ENCODE measurements around the gene SPECC1L. TPM values are rescaled to one million over a fixed set of nuclear protein-coding genes. Genes with fewer than 3 reads are reported as not detected.

The SPECC1L gene
- total RNA-seq, 1 donor from 2014 or later, result 74.0 TPM

DNA sequence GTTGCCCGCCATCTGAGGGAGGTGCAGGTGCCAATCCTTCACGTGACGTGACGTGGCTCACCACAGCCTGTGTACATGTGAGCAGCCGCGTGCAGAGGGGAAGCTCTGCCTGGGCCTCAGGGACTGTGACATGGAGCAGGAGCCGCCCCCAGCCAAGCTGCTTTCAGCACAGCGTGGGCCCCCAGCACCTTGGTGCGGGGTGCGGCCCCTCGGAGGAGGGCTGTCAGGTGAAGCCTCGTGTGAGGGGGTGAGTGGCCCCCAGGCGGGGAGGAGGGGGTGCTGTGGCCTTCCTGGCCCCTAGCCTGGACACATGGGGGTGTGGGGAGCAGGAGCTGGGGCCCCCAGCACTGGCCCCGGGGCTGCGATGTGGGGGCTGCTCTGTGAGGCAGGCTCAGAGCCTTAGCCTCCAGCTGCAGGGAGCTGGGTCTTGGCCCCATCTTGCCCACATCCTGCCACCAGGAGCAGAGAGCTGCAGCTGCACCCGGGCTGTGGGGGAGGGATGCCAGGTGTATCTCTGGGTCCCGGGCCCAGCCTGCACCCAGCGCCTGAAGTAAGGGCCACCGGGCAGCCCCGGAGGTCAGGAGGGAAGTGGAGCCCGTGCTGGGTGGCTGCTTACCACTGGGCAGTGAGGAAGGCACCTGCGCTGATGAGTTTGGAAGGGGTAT, 157.0 kb downstream of the SPECC1L start, which contains the start of gene ADORA2A:
Gene ADORA2A, plus strand, starts transcription at position 100 of the 665 bp plus-strand sequence. CDS start 5,806 bp downstream, outside the sequence.
- DNase-seq (ENCODE audit: low read depth in 2 of 2), result no peak

DNA sequence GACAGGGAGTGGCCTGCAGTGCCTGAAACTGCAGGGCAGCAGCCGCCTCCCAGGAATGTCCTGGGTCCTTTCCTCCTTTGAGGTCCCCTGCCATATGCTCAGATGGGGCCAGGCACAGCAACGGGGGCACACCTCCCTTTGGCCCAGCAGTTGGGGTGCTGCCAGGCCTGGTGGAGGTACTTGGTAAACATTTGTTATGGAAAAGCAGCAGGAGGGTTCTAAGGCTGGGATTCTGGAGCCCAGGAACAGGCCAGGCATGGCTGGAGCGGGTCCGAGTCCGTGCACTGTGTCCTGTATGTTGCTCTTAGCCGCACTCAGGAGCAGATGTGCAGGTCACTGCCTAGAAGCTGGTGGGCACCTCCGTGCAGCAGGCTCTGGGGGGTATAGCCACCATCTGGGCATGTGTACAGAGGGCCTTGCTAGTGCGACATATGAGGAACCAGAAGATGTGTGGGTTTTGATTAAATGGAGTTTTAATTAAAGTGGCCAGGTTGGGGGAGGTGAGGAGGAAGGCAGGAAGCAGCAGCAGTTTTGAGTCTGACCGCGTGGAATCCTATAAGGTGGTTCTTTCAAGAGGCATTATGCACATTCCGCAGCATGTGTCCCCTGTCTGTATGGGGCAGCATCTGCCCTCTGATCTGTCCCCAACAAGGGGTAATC, 158.2 kb downstream of the SPECC1L start:
- DNase-seq (ENCODE audit: low read depth in 2 of 2), result no peak

DNA sequence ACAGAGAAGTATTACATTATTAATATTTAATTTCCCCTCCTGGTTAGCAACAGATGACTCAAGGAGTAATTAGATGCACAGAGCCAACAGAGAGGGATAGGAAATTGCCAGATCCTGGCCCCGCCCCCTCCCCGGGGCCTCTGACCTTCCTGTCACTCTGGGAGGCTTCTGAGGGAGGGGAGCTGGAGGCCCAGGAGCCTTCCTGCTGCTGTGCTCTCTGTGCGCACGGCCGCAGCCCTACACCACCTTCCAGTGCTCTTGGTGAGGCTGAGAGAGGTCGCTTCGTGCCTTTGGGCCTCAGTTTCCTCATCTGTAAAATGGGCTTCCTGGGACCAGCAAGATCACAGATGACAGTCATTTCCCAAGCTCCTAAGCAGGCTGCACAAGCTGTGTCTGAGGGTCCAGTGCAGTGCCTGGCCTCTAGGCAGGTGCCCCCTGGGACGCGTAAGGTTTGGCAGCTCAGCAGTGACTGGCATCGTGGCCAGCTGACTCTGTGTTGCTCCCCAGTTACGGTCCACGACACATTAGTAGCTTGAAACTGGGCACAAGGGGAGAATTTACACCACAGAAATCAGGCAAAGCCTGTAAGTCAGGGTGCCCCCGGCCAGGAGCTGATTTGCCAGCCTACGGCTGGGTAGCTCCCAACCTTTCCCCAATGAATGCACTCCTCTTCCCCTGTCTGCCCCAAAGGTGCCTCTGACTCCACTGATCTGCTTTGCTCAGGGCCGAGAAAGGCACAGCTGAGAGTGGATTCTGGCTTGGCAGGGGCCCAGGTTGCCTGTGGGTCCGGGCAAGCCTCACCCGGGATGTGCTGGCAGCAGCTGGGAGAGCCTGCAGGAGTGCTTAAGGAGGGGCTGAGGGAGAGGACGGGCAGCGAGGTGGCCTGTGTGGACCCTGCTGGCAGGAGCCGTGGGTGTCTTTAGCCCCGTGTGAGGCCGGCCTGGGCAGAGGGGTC, 159.1 kb downstream of the SPECC1L start:
- no peak for DNase-seq (ENCODE audit: low read depth in 2 of 2)

DNA sequence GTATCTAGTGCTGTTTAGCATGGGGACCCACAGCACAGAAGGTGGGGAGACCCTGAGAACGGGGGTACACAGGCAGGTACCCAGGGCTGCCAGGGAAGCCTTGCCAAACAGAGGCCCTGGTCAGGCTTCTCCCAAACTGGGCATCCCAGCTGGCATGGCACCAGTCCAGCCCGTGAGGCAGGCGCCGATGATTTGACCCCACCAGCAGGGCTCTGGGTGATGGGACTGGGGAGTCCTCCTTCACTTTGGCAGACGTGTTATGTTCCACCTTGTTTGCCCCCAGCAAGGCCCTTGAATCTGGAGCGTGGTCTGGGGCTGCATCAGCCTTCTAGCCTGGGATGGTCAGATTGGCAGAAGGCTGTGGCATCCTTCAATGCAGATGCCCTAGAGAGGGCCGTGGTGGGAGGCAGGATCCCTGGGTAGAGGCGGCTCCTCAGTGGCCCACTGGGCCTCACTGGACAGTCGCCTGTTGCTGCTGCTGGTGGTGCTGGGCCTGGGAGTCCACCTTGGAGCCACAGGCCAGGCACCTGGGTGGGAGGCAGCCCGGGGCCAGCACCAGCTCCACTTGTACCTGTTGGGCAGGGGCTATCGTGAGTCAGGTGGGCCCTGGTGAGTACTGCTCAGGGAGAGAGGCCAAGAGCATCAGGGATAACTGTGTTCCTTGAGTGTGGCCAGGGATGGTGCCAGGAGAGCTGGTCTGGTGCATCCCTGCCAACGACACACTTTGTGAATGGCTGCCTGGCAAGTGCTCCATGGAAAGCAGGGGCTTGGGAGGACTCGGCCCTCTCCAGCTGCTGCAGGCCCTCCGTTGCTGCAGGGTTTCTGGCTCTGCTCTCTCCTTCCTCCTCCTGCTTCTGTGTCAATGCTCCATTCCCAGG, 160.0 kb downstream of the SPECC1L start:
- no peak for DNase-seq (ENCODE audit: low read depth in 2 of 2)

DNA sequence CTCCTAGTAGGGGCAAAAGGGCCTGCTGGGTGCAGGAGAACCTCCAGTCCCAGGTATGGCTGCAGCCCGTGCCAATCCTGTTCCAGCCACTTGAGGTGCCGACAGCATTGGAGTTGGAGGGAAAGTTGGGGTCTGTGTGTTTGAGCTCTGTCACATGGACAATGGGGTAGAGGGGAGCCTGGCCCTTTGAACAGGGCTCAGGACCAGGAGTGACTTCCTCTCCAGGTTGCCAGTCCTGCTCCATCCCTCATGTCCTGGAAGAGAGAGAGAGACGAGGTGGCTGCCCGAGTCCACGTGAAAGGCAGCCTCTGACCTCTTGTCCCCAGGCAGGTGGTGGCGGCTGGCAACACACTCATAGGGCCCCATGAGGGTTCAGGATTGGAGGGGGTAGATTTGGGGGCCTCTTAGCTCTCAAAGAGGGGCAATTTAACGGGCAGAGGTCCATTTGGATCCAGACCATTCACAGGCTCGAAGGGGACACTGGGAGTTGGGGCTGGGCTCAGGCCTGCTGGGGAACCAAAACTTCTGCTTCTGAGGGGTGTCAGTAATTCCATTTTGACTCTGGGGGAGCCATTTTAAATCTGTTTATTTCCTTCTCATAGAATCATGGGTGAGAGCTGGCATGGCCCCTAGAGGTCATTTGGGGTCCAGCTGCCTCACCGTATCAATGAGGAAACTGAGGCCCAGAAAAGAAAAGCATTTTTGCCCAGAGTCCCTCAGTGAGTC, 160.8 kb downstream of the SPECC1L start:
- no peak for DNase-seq (ENCODE audit: low read depth in 2 of 2)

DNA sequence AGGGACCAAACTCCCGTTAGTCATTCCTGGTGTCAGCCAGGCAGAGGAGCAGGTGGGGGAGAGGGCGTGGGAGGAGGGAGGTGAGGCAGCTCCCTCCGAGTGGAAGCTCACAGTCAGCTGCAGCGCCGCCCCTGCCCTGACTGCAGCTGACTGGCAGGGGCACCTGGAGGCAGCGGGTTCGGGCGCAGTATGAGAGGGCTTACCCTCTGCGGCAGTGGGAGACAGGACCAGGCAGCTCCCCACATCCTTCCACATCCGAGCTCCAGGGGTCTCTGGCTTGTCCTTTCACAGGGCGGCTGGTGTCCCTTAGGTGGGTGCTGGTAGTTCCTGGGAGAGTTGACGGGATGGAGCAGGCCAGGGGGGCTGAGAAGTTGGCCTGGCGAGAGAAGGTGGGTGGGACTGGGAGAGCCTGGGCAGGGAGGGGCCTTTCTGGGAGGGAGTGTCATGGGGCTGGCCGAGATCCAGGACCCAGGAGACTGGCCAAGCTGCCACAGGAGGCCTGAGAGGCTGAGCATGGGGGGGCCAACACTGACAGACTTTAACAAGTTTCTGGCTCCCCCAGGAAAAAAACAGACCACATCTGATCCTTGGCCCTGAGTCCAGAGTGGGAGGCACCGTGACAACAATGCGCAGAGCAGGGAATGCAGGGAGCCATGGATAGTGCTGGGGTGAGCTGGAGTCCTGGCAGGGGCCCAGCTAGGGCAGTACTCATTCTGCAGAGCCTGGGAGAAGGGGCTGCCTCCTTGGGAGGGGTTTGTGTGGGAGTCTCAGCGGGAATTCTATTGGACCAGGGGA, 161.6 kb downstream of the SPECC1L start:
- peak; percentile 37 to 39 for DNase-seq (ENCODE audit: low read depth in 2 of 2)

DNA sequence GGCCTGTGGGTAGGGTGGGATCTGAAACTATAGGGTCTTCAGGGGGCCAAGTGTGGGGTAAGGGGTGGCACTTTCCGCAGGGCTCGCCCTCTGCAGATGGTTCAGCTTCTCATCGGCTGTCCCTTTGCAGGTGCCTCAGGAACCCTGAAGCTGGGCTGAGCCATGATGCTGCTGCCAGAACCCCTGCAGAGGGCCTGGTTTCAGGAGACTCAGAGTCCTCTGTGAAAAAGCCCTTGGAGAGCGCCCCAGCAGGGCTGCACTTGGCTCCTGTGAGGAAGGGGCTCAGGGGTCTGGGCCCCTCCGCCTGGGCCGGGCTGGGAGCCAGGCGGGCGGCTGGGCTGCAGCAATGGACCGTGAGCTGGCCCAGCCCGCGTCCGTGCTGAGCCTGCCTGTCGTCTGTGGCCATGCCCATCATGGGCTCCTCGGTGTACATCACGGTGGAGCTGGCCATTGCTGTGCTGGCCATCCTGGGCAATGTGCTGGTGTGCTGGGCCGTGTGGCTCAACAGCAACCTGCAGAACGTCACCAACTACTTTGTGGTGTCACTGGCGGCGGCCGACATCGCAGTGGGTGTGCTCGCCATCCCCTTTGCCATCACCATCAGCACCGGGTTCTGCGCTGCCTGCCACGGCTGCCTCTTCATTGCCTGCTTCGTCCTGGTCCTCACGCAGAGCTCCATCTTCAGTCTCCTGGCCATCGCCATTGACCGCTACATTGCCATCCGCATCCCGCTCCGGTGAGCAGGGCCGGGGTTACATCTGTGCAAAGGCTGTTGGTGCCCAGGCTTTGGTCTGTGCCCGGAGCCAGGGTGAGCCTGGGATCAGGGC, 162.6 kb downstream of the SPECC1L start:
- no peak for DNase-seq (ENCODE audit: low read depth in 2 of 2)

DNA sequence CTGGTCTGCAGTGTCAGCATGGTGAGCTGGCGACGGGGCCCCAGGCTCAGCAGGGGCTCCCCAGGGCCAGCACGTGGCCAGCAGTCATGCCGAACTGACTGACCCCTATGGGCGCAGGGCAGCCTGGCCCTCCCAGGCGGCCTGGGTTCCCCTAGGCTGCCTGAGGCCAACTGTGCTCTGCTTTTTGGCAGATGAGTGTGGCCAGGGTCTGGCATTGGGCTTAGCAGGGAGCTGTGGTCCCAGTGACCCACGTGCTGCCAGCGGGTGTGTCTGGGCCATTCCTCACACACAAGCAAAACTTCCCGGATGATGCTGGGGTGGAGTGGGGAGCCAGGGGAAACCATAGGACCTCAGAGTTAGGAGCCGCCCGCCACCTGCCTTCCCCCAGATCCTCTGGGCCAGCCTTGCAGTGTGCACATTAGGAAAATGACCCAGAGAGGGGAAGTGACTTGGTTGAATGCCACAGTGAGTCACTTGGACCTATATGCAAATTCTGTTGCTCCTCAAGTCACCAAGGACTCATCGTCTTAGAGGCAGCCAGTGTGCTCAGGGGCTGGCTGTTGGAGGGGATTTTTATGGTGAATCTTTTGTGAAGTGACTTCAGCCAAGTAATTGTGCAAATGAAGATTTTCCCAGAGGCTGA, 163.3 kb downstream of the SPECC1L start:
- peak; percentile 41 to 68 for DNase-seq (ENCODE audit: low read depth in 2 of 2)

DNA sequence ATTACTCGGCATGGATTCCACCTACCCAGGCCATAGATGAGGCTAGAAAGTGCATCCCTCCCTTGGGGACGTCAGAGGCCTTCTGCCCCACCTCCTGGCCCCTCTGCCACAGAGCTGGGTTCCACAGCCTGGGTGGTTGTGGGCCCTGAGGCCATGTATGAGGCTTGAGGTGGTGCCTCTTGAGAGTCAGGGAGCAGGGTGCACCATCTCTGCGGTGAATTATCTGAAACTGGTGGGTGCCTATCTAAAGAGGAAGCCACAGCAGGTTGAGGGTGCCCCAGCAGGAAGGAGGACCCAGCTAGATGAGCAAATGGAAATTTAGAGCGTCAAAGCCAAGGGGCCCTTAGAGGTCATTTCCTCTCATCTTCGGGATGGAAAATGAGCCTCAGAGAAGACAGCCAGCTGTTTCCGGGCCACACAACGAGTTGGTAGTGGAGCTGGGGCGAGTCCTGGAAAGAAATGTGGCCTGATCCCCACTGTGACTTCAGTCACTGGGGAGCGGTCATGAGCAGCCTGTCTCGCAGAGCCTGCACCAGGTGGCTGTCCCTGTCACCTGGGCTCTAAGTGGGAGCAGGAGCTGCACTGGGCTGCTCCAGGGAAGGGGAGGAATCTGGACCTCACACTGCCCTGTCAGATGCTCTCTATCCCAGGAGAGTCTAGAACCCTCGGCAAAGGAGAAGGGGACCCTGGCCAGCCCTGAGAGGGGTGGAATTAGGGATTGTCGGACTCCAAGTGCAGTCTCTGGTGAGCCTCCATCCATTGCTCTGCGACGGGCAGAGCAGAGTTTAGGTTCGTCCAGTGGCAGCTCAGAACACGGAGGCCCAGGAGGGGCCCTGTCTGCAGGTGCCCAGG, 164.1 kb downstream of the SPECC1L start:
- peak; percentile 55 to 90 for DNase-seq (ENCODE audit: low read depth in 2 of 2)

DNA sequence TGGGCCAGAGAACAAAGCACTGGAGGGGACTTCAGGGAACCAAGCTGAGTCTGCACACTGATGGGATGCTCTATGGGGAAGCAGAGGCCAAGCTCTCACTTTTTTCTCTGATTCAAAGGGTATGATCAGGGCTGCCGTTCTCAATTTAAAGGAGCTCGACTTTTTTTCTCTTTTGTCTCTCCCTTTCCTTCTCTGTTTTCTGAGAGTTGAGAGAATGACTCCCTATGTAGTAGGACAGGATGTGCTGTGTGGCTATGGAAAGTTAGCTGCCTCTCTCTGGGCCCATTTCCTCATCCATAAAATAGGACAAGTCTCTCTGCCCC, 164.7 kb downstream of the SPECC1L start:
- DNase-seq (ENCODE audit: low read depth in 2 of 2), result no peak

DNA sequence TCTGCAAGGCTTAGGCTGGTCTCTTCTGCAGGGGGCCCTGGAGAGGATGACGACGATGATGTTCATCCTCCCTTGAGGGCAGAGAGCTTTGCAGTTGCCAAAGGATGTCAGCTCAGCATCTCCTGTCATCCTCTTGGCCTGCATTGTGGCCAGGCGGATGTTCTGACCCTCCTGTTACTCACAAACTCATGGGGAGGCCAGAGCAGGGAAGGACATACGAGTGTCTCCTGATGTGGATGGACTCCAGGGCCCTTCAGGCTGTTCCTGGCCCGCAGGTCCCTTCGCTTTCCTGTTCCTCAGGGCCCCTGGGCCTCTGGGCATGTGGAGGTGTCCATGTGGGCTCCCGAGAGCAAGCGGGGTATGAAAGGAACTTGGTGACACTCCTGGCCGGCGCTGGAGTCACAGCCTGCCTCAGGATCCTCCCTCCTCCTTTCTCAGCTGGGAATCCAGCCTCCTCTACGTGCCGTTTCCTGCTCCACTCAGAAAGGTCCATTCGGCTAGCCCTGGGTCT, 165.3 kb downstream of the SPECC1L start:
- no peak for DNase-seq (ENCODE audit: low read depth in 2 of 2)

DNA sequence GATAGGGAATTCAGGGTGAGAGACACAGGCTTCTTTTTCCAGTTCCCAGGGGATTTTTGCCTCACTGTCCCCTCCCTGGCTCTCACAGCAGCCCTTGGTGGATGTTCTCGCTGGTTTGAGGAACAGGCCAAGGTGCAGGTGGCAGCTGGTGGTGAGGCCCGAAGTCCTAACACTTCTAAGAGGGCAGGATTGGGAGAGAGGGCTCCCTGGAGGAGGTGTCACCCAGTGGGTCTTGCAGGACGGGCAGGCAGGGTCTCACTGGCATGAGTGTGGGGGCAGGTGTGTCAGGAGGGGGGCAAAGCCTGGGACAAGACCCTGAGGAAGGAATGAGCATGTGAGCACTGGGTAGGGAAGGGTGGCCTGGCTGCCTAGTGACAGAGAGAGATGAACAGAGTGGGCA, 165.9 kb downstream of the SPECC1L start:
- DNase-seq (ENCODE audit: low read depth in 2 of 2), result no peak

DNA sequence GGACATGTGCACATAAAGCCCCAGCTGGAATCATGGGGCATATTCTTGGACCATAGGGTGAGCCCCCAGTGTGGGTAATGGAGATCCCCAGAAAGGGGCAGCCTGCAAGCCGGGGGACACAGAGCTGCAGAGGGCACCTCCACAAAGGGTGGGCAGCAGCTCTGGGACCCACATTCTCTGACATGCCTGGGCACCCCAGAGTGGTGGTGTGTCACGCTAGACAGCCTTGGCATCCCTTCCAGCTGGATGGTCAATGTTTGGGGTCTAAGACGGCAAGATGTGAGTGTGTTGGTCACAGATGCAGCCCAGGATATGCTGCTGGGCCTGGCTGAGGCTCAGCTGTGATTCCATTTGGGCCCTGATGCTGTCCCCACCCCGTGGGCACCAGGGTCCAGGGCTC, 166.5 kb downstream of the SPECC1L start:
- DNase-seq (ENCODE audit: low read depth in 2 of 2), result no peak

DNA sequence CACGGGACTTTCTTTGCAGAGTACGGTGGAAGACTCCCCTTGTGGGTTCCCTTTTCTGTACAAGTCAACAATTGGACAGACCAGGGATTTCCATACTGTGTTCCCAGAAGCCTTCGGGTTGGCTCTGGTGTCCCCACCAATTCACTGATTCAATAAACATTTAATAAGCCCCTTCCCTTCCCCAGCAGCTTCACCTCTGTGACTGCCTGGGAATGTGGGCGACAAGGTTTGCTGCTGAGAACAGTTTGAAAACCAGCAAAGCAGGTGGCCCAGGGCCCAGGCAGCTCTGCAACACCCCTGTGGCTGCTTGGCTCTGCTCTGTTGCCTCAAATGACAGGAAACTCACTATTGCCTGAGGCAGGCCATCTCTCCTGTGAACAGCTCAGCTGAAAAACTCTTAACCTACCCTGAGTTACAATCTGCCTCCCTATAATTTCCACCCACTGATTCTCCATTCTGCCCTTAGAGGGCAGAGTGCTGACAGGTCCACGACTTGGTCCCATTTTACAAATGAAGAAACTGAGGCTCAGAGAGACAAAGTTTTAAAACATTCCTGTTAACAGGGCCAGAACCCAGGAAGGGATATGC, 167.2 kb downstream of the SPECC1L start:
- no peak for DNase-seq (ENCODE audit: low read depth in 2 of 2)

DNA sequence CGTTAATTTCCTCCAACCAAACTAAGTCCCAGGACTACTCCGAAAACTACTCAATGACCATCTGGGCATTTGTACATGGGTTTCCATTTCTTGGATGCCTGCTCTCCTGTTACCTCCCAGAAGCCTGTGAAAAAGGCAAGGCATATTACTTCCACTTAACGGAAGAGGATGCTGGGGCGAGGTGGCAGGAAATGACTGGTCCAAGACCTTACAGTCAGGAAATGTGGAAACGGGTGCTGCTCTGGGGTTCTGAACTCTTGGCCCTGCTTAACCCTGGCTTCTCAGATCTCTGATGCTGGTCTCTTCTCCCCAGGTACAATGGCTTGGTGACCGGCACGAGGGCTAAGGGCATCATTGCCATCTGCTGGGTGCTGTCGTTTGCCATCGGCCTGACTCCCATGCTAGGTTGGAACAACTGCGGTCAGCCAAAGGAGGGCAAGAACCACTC, 169.7 kb downstream of the SPECC1L start:
- DNase-seq (ENCODE audit: low read depth in 2 of 2), result peak in 1 of 2 donors; percentile 58

DNA sequence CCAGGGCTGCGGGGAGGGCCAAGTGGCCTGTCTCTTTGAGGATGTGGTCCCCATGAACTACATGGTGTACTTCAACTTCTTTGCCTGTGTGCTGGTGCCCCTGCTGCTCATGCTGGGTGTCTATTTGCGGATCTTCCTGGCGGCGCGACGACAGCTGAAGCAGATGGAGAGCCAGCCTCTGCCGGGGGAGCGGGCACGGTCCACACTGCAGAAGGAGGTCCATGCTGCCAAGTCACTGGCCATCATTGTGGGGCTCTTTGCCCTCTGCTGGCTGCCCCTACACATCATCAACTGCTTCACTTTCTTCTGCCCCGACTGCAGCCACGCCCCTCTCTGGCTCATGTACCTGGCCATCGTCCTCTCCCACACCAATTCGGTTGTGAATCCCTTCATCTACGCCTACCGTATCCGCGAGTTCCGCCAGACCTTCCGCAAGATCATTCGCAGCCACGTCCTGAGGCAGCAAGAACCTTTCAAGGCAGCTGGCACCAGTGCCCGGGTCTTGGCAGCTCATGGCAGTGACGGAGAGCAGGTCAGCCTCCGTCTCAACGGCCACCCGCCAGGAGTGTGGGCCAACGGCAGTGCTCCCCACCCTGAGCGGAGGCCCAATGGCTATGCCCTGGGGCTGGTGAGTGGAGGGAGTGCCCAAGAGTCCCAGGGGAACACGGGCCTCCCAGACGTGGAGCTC, 170.2 kb downstream of the SPECC1L start:
- DNase-seq (ENCODE audit: low read depth in 2 of 2), result no peak
